Kidney epithelial cell (primary cell): ENCODE data around the gene CAMTA1. TPM values are rescaled to one million over a fixed set of nuclear protein-coding genes. Genes with fewer than 3 reads are reported as not detected.

Source experiments
- DNase-seq: peaks from one replicate; pipeline ENCODE4 v3.0.0-alpha.2; 2010; ENCODE audit warnings: low read depth
- H3K27me3 ChIP-seq: 2 replicates; pipeline ENCODE4 v1.6.0; 2011; ENCODE audit warnings: low read length; ENCODE audit not compliant: control insufficient read depth, insufficient read depth
- H3K36me3 ChIP-seq: 2 replicates; pipeline ENCODE4 v1.5.1; 2011; ENCODE audit warnings: low read length; ENCODE audit not compliant: control insufficient read depth, insufficient read depth
- H3K4me3 ChIP-seq: 2 replicates; pipeline ENCODE4 v1.5.1; 2011; ENCODE audit warnings: low read depth, mild to moderate bottlenecking, control low read depth, low read length
- total RNA-seq: library from RNA; depleted of rRNA; stranded (reverse); fragments of >200 nt; gene quantifications from 2 replicates; pipeline ENCODE4 v1.2.3, GENCODE V29; 2015
- TF ChIP-seq, protein P1 (sequence below): IDR thresholded peaks from 2 replicates; pipeline ENCODE4 v1.5.1; 2011; ENCODE audit warnings: mild to moderate bottlenecking, moderate library complexity, low read length, control low read depth, inconsistent platforms; ENCODE audit not compliant: insufficient read depth, poor library complexity, severe bottlenecking

The CAMTA1 gene
- total RNA-seq, 1 donor from 2014 or later, result 76.5 TPM

DNA sequence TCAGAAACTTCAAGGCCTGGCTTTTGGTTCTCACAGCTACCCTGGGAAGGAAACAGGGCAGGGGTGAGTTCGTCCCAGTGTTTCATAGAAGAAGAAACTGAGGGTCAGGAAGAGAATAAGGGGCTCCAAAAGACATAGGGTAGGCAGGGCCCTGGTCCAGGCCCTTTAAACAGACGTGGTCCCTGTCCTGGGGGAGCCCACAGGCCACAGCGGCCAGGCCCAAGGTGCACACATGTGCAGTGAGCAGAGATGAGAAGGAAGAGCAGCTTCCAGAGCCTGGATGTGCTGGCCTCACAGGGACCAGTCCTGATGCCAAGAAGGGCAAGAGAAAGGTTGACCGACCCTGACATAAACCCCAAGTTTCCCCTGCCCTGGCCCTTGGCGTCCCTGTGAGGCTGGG is 690.4 kb downstream of the CAMTA1 start:
- no peak overlapping the region for H3K4me3 ChIP-seq
- no peaks in the 10 kb centered on the region for H3K27me3 ChIP-seq
- no peaks in the 10 kb centered on the region for H3K36me3 ChIP-seq
- TF ChIP-seq, protein P1, sequence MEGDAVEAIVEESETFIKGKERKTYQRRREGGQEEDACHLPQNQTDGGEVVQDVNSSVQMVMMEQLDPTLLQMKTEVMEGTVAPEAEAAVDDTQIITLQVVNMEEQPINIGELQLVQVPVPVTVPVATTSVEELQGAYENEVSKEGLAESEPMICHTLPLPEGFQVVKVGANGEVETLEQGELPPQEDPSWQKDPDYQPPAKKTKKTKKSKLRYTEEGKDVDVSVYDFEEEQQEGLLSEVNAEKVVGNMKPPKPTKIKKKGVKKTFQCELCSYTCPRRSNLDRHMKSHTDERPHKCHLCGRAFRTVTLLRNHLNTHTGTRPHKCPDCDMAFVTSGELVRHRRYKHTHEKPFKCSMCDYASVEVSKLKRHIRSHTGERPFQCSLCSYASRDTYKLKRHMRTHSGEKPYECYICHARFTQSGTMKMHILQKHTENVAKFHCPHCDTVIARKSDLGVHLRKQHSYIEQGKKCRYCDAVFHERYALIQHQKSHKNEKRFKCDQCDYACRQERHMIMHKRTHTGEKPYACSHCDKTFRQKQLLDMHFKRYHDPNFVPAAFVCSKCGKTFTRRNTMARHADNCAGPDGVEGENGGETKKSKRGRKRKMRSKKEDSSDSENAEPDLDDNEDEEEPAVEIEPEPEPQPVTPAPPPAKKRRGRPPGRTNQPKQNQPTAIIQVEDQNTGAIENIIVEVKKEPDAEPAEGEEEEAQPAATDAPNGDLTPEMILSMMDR, result no peak
- DNase-seq, result no peak

DNA sequence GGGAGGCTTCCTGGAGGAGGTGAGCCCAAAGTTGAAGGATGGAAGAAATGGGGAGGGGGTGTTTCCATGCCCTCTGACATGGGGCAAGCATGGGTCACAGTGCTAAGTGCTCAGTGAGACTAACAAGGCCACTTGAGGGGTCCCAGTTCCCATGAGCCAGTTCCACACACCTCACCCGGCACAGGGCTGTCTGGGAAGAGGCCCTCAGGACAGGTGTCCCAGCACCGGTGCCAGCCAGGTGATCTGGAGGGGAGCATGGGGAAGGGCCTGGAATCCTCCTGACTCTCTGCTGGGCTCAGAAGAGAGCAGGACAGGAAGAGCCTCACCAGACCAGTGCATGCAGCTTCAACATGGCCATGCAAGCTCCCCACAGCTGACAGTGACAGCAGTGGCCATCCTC is 691.1 kb downstream of the CAMTA1 start:
- Histone ChIP-seq H3K27me3 (no peaks in the 10 kb centered on the region), H3K36me3 (no peaks in the 10 kb centered on the region), H3K4me3 (no peak overlapping the region)
- TF ChIP-seq, protein P1, result no peak
- no peak for DNase-seq

DNA sequence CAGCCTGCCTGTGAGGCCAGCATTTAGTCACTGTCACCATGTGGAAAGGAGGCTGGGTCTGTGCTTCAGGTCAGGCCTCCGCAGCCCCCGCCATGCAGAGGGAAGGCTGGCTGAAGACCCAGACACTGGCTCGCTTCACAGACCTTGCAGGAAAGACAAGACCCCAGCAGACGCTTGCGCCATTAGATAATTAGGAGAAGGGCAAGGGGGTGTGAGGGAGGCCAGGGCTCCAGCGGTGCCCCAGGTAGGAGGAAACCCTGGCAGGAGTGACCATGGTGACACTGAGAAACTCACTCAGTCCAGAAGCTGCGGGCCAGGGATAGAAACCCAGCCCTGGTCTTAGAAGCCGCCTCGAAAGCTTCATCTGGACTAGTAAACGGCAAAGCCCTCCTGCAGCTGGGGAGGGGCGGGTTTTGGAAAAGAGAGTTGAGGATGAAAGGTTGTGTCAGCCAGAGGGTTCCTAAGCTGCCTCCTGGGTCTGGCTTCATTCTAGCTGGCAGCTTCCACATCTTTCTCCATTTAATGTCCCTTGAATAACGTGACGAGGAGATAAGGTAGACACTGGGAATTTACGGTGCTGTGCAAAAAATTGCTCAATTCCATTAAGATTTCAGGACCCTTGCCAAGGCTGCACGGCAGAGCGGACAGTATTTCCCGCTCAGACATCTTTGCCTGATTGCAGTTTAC is 691.8 kb downstream of the CAMTA1 start:
- Histone ChIP-seq H3K36me3 (no peaks in the 10 kb centered on the region), H3K27me3 (no peaks in the 10 kb centered on the region), H3K4me3 (no peak overlapping the region)
- TF ChIP-seq, protein P1, result no peak
- DNase-seq, result no peak

DNA sequence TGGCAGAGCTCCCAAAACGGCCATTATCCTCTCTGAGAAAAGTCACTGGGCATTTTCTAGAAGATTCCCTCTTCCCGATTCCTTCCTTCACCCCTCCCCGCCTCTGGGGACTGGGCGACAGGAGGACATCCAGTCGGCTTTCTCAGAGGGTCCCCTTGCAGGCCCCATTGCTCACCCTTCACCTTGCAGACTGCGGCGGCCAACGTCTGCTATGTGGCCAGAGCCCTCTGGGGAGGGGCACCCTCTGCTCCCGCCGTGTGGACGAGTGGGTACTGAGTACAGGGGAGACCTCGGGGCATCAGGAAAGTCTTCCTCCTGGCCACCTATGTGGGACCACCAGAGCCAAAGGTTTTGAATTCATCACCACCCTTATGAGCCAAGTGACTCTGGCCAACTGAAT is 692.3 kb downstream of the CAMTA1 start:
- TF ChIP-seq, protein P1, result no peak
- Histone ChIP-seq H3K4me3 (no peak overlapping the region), H3K27me3 (no peaks in the 10 kb centered on the region), H3K36me3 (no peaks in the 10 kb centered on the region)
- DNase-seq, result no peak

DNA sequence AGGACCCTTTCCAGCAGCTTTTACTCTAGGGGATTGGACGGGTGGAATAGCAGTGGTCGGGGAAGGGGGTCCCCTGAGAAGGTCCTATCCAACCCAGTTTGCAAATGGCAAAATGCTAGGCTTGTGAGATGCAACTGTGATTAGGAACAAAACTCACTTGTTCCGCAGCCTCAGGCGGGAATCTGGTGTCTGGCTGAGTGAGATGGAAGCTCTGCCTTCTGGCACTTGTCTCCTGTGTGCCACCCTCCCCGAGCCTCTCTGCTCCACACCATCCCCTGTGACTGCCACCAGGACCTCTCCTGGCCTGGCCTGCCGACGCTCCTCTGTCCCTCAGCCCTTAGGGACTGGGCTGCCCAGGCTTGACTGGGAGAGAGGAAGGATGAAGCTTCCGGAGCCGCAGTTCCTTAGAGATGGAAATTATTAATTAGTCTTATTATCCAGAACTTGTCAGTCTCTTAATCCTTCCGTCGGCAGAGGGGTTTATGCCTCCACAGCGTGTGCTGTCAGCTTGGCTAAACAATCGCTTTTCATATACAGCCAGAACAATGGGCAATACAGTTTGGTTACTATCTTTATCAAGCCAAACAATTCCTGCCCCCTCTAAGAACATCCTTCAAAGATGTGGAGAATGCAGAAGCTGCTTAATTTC is 693.0 kb downstream of the CAMTA1 start:
- no peaks in the 10 kb centered on the region for H3K36me3 ChIP-seq
- TF ChIP-seq, protein P1, result no peak
- no peak overlapping the region for H3K4me3 ChIP-seq
- H3K27me3 ChIP-seq, result no peaks in the 10 kb centered on the region
- no peak for DNase-seq
